H1 (cell line): ENCODE data around the gene RESF1.

ENCODE experiments used
- BCL11A ChIP-seq, 2 experiments: IDR thresholded peaks; one replicate each; pipeline ENCODE4 v1.6.1; 2011; ENCODE audit warnings: low read depth in 2 of 2, low read length in 2 of 2, mild to moderate bottlenecking in 2 of 2
- BRCA1 ChIP-seq: IDR thresholded peaks from 2 replicates; pipeline ENCODE4 v1.6.1; 2012; ENCODE audit warnings: low read depth, low read length, improper control_type of control experiment
- CBX5 ChIP-seq: fragments of 300-800, 300-1000 bp; sonication (generic); IDR thresholded peaks from 2 replicates; pipeline ENCODE4 v1.7.1; 2016; ENCODE audit warnings: antibody characterized with exemption, low read length, low read depth
- CHD1 ChIP-seq: IDR thresholded peaks from 2 replicates; pipeline ENCODE4 v1.6.1; 2012; ENCODE audit warnings: low read depth, low read length, improper control_type of control experiment
- EZH2 ChIP-seq: fragments of 200-600 bp; sonication (generic); IDR thresholded peaks from 2 replicates; pipeline ENCODE4 v1.7.1; 2012; ENCODE audit warnings: low read depth, mild to moderate bottlenecking, moderate library complexity, low read length, inconsistent platforms; ENCODE audit not compliant: severe bottlenecking
- HDAC6 ChIP-seq: IDR thresholded peaks from one replicate; pipeline ENCODE4 v1.7.1; 2012; ENCODE audit warnings: low read depth, mild to moderate bottlenecking, inconsistent platforms, low read length, moderate library complexity
- JUND ChIP-seq: IDR thresholded peaks from 2 replicates; pipeline ENCODE4 v1.6.1; 2011; ENCODE audit warnings: mild to moderate bottlenecking, improper control_type of control experiment, low read length
- PHF8 ChIP-seq: fragments of 200-600 bp; sonication (generic); conservative IDR thresholded peaks from 2 replicates; pipeline ENCODE4 v1.7.1; 2012; ENCODE audit warnings: low read depth, mild to moderate bottlenecking, inconsistent platforms, low read length, moderate library complexity
- POLR2A ChIP-seq, 2 experiments: IDR thresholded peaks; 1 replicate in 1 of 2; 2 replicates in 1 of 2; pipeline ENCODE4 v1.6.1; 2011; ENCODE audit warnings: low read depth in 2 of 2, low read length in 2 of 2, mild to moderate bottlenecking in 2 of 2; ENCODE audit errors: control extremely low read depth in 1 of 2
- RFX5 ChIP-seq: IDR thresholded peaks from 2 replicates; pipeline ENCODE4 v1.6.1; 2011; ENCODE audit warnings: low read depth, low read length, improper control_type of control experiment, borderline replicate concordance
- RXRA ChIP-seq: IDR thresholded peaks from 2 replicates; pipeline ENCODE4 v1.6.1; 2011; ENCODE audit warnings: low read depth, mild to moderate bottlenecking, low read length, moderate library complexity; ENCODE audit not compliant: insufficient read depth
- SIN3A ChIP-seq, 2 experiments: IDR thresholded peaks in 1 of 2; conservative IDR thresholded peaks in 1 of 2; 2 replicates each; pipeline ENCODE4 v1.6.1; 2011 to 2012; ENCODE audit warnings: low read length in 2 of 2, improper control_type of control experiment in 1 of 2, low read depth in 1 of 2, mild to moderate bottlenecking in 1 of 2
- TF ChIP-seq, protein P1 (sequence below), 3 experiments: IDR thresholded peaks; 1 replicate in 2 of 3; 2 replicates in 1 of 3; pipeline versions ENCODE4 v1.5.1 to v1.6.1; 2011; ENCODE audit warnings: low read length in 3 of 3, mild to moderate bottlenecking in 3 of 3, inconsistent platforms in 2 of 3, low read depth in 1 of 3, moderate library complexity in 1 of 3; ENCODE audit not compliant: insufficient read depth in 1 of 3; ENCODE audit errors: control extremely low read depth in 1 of 3
- TF ChIP-seq, protein P2 (sequence below): IDR thresholded peaks from 2 replicates; pipeline ENCODE4 v1.6.1; 2011; ENCODE audit warnings: low read depth, mild to moderate bottlenecking, low read length; ENCODE audit not compliant: insufficient read depth

- TF ChIP-seq, protein P1, sequence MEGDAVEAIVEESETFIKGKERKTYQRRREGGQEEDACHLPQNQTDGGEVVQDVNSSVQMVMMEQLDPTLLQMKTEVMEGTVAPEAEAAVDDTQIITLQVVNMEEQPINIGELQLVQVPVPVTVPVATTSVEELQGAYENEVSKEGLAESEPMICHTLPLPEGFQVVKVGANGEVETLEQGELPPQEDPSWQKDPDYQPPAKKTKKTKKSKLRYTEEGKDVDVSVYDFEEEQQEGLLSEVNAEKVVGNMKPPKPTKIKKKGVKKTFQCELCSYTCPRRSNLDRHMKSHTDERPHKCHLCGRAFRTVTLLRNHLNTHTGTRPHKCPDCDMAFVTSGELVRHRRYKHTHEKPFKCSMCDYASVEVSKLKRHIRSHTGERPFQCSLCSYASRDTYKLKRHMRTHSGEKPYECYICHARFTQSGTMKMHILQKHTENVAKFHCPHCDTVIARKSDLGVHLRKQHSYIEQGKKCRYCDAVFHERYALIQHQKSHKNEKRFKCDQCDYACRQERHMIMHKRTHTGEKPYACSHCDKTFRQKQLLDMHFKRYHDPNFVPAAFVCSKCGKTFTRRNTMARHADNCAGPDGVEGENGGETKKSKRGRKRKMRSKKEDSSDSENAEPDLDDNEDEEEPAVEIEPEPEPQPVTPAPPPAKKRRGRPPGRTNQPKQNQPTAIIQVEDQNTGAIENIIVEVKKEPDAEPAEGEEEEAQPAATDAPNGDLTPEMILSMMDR (IDR thresholded peaks at IDR 0.05; ENCODE audit: control extremely low read depth in 1 of 3, insufficient read depth in 1 of 3, low read depth in 1 of 3, low read length in 3 of 3): no peak
- no peak for TF ChIP-seq JUND
- no peak for TF ChIP-seq CHD1
- no peak for TF ChIP-seq CBX5
- 0 out of 3 replicates have a peak, but pooled peaks of 1 of the 2 experiments have one; percentile 17 for TF ChIP-seq POLR2A (IDR thresholded peaks at IDR 0.05; ENCODE audit: control extremely low read depth in 1 of 2, low read depth in 2 of 2, low read length in 2 of 2)
- no peak for TF ChIP-seq RXRA
- no peak for TF ChIP-seq RFX5
- no peak for TF ChIP-seq PHF8
- no peak for TF ChIP-seq HDAC6
- no peak for TF ChIP-seq BCL11A (IDR thresholded peaks at IDR 0.05; ENCODE audit: low read depth in 2 of 2, low read length in 2 of 2)
- no peak for TF ChIP-seq BRCA1
- no peak for TF ChIP-seq SIN3A (conservative IDR thresholded peaks at IDR 0.05 in 1 of 2, IDR thresholded peaks at IDR 0.05 in 1 of 2; ENCODE audit: low read depth in 1 of 2, low read length in 2 of 2)
- TF ChIP-seq EZH2: no peak
- TF ChIP-seq, protein P2, sequence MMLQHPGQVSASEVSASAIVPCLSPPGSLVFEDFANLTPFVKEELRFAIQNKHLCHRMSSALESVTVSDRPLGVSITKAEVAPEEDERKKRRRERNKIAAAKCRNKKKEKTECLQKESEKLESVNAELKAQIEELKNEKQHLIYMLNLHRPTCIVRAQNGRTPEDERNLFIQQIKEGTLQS: no peak
Observed at GRCh38 chr12:31985832-31986231, 26.6 kb downstream of the RESF1 start.
